GM12892 (cell line): ENCODE measurements around the gene BHLHE23.

Source experiments
- DNase-seq: peaks from one replicate; pipeline ENCODE4 v3.0.0; 2011; ENCODE audit not compliant: insufficient read length
- FAIRE-seq: peaks from 2 replicates; lab custom pipeline; 2011; peaks lifted over from hg19 to GRCh38; lab: Jason Lieb, UNC
- POLR2A ChIP-seq: IDR thresholded peaks from 2 replicates; pipeline ENCODE4 v1.6.1; 2011; ENCODE audit warnings: low read depth, low read length, control low read depth
- POLR2AphosphoS5 ChIP-seq: IDR thresholded peaks from 2 replicates; pipeline ENCODE4 v1.6.1; 2011; ENCODE audit warnings: low read depth, low read length, control low read depth
- TAF1 ChIP-seq: IDR thresholded peaks from 2 replicates; pipeline ENCODE4 v1.6.1; 2011; ENCODE audit warnings: low read depth, mild to moderate bottlenecking, control low read depth, low read length, borderline replicate concordance

Gene BHLHE23

GRCh38 chr20:62995481-62995880 is 11.3 kb downstream of the BHLHE23 start:
- TF ChIP-seq POLR2A (no peak), POLR2AphosphoS5 (no peak), TAF1 (no peak)
- no peak for FAIRE-seq
- no peak for DNase-seq

- DNase-seq (no peak), FAIRE-seq (no peak)
- TF ChIP-seq TAF1 (no peak), POLR2A (no peak), POLR2AphosphoS5 (no peak)
Measured at GRCh38 chr20:62994869-62995281, 11.9 kb downstream of the BHLHE23 start.

GRCh38 chr20:62993856-62994494 is 12.8 kb downstream of the BHLHE23 start:
- TF ChIP-seq POLR2AphosphoS5 (no peak), POLR2A (no peak), TAF1 (no peak)
- no peak for FAIRE-seq
- no peak for DNase-seq

- DNase-seq: no peak
- no peak for FAIRE-seq
- TF ChIP-seq TAF1 (no peak), POLR2A (no peak), POLR2AphosphoS5 (no peak)
Measured at GRCh38 chr20:62991863-62992262, 14.9 kb downstream of the BHLHE23 start.

GRCh38 chr20:62991196-62991807 is 15.5 kb downstream of the BHLHE23 start:
- DNase-seq: no peak
- FAIRE-seq: no peak
- TF ChIP-seq POLR2AphosphoS5 (no peak), POLR2A (no peak), TAF1 (no peak)

GRCh38 chr20:62990306-62990825 is 16.4 kb downstream of the BHLHE23 start:
- no peak for DNase-seq
- TF ChIP-seq POLR2A (no peak), TAF1 (no peak), POLR2AphosphoS5 (no peak)
- FAIRE-seq: no peak

GRCh38 chr20:62989201-62989601 is 17.6 kb downstream of the BHLHE23 start:
- TF ChIP-seq POLR2A (no peak), TAF1 (no peak), POLR2AphosphoS5 (no peak)
- FAIRE-seq: no peak
- DNase-seq: no peak

GRCh38 chr20:62987114-62987513 is 19.6 kb downstream of the BHLHE23 start:
- DNase-seq: no peak
- FAIRE-seq: no peak
- no peak for TF ChIP-seq TAF1
- no peak for TF ChIP-seq POLR2AphosphoS5
- no peak for TF ChIP-seq POLR2A

- FAIRE-seq: no peak
- no peak for TF ChIP-seq POLR2A
- TF ChIP-seq TAF1: no peak
- TF ChIP-seq POLR2AphosphoS5: no peak
- no peak for DNase-seq
Measured at GRCh38 chr20:62986257-62986800, 20.4 kb downstream of the BHLHE23 start.

GRCh38 chr20:62985444-62985778 is 21.4 kb downstream of the BHLHE23 start:
- FAIRE-seq: no peak
- TF ChIP-seq POLR2A: no peak
- TF ChIP-seq POLR2AphosphoS5: no peak
- no peak for TF ChIP-seq TAF1

GRCh38 chr20:62984666-62985443 is 21.9 kb downstream of the BHLHE23 start:
- no peak for FAIRE-seq
- no peak for DNase-seq
- TF ChIP-seq POLR2A (no peak), TAF1 (no peak), POLR2AphosphoS5 (no peak)

More at GRCh38 chr20:62985444-62985778, 21.4 kb downstream of the BHLHE23 start:
- no peak for DNase-seq

- TF ChIP-seq POLR2AphosphoS5 (no peak), TAF1 (no peak), POLR2A (no peak)
- FAIRE-seq: no peak
Measured at GRCh38 chr20:62983210-62983609, 23.6 kb downstream of the BHLHE23 start.

More at GRCh38 chr20:62983210-62983609, 23.6 kb downstream of the BHLHE23 start:
- no peak for DNase-seq
